HG03135 (cell line): ENCODE results near the gene TP63.
"Not testable (repeated sequence)": the region's sequence is repeated elsewhere in the genome, so short reads cannot be mapped to it uniquely, and the experiment has no call there.

ENCODE experiments used
- ATAC-seq: cut with Tn5 transposase; IDR thresholded peaks from one replicate; pipeline ENCODE4 v1.9.1; 2021; ENCODE audit warnings: mild to moderate bottlenecking, moderate library complexity; ENCODE audit not compliant: unreplicated experiment

TP63 gene

GRCh38 chr3:189720736-189721417 lies 89.7 kb downstream of the TP63 start:
- ATAC-seq, result no peak

- ATAC-seq, result no peak
Measured at GRCh38 chr3:189721873-189722665, 90.9 kb downstream of the TP63 start.

GRCh38 chr3:189724356-189724755 lies 93.2 kb downstream of the TP63 start:
- ATAC-seq, result no peak

GRCh38 chr3:189726277-189726676 lies 95.1 kb downstream of the TP63 start:
- ATAC-seq, result no peak

GRCh38 chr3:189727158-189727557 lies 96.0 kb downstream of the TP63 start:
- ATAC-seq, result no peak

GRCh38 chr3:189727898-189728297 lies 96.7 kb downstream of the TP63 start:
- no peak for ATAC-seq

GRCh38 chr3:189728915-189729314 lies 97.7 kb downstream of the TP63 start:
- ATAC-seq, result no peak

- ATAC-seq, result no peak
Measured at GRCh38 chr3:189734061-189734460, 102.9 kb downstream of the TP63 start.

- no peak for ATAC-seq
Measured at GRCh38 chr3:189735913-189736312, 104.7 kb downstream of the TP63 start.

GRCh38 chr3:189737071-189737470 lies 105.9 kb downstream of the TP63 start:
- no peak for ATAC-seq

- ATAC-seq, result no peak
Measured at GRCh38 chr3:189737619-189738018, 106.4 kb downstream of the TP63 start.

- no peak for ATAC-seq
Measured at GRCh38 chr3:189739378-189739777, 108.2 kb downstream of the TP63 start.

- ATAC-seq, result no peak
Measured at GRCh38 chr3:189740156-189740555, 109.0 kb downstream of the TP63 start.

- no peak for ATAC-seq
Measured at GRCh38 chr3:189744235-189744634, 113.0 kb downstream of the TP63 start.

GRCh38 chr3:189745622-189746021 lies 114.4 kb downstream of the TP63 start:
- ATAC-seq, result no peak

- no peak for ATAC-seq
Measured at GRCh38 chr3:189748046-189748445, 116.9 kb downstream of the TP63 start.

- ATAC-seq, result not testable (repeated sequence)
Measured at GRCh38 chr3:189750972-189751371, 119.8 kb downstream of the TP63 start.

- no peak for ATAC-seq
Measured at GRCh38 chr3:189754356-189754755, 123.2 kb downstream of the TP63 start.

GRCh38 chr3:189756582-189757078 lies 125.4 kb downstream of the TP63 start:
- ATAC-seq, result no peak

- ATAC-seq, result no peak
Measured at GRCh38 chr3:189758186-189758585, 127.0 kb downstream of the TP63 start.

- no peak for ATAC-seq
Measured at GRCh38 chr3:189766416-189766815, 135.2 kb downstream of the TP63 start.

- no peak for ATAC-seq
Measured at GRCh38 chr3:189771842-189772450, 140.8 kb downstream of the TP63 start.
